Upper lobe of left lung (tissue), 6 donors: ENCODE data around the gene ATRNL1. TPM values are rescaled to one million over a fixed set of nuclear protein-coding genes. Genes with fewer than 3 reads are reported as not detected.

ENCODE experiments used
- ATAC-seq, 2 donors: fragments of 200-7000 bp; cut with Tn5 transposase; one replicate each; pipeline ENCODE4 v1.9.1; 2022; ENCODE audit warnings: mild to moderate bottlenecking in 2 of 2, moderate library complexity in 2 of 2; ENCODE audit not compliant: low FRiP score in 2 of 2
- DNase-seq, 2 donors: peaks; one replicate each; pipeline ENCODE4 v3.0.0-alpha.2; 2019 to 2020
- H3K27ac ChIP-seq, 4 donors: fragments of 200-600 bp; sonication (generic); one replicate each; pipeline ENCODE4 v1.5.1; 2016 to 2019
- H3K27me3 ChIP-seq, 4 donors: fragments of 200-600 bp; sonication (generic); one replicate each; pipeline ENCODE4 v1.5.1; 2017 to 2019
- H3K36me3 ChIP-seq, 4 donors: fragments of 200-600 bp; sonication (generic); one replicate each; pipeline ENCODE4 v1.5.1; 2016 to 2019
- H3K4me1 ChIP-seq, 4 donors: fragments of 200-600 bp; sonication (generic); one replicate each; pipeline ENCODE4 v1.5.1; 2018 to 2019
- H3K4me3 ChIP-seq, 4 donors: fragments of 200-600 bp; sonication (generic); one replicate each; pipeline ENCODE4 v1.5.1; 2017 to 2019; ENCODE audit warnings: mild to moderate bottlenecking in 2 of 4, moderate library complexity in 1 of 4
- H3K9me3 ChIP-seq, 4 donors: fragments of 200-600 bp; sonication (generic); one replicate each; pipeline ENCODE4 v1.5.1; 2018 to 2019
- CTCF ChIP-seq, 6 experiments: fragments of 450-650 bp in 4 of 6; fragments of 200-600 bp in 2 of 6; sonication (generic) in 2 of 6; IDR thresholded peaks; one replicate each; pipeline ENCODE4 v1.5.1; 2016 to 2019; ENCODE audit warnings: antibody characterized with exemption in 6 of 6
- EP300 ChIP-seq, 4 donors: sonication (generic); formaldehyde crosslinking; IDR thresholded peaks; one replicate each; pipeline ENCODE4 v1.5.1; 2017; ENCODE audit warnings: antibody characterized with exemption in 4 of 4, control low read depth in 2 of 4
- POLR2A ChIP-seq, 4 donors: fragments of 450-650 bp; IDR thresholded peaks; one replicate each; pipeline ENCODE4 v1.5.1; 2016 to 2017; ENCODE audit warnings: antibody characterized with exemption in 4 of 4, mild to moderate bottlenecking in 2 of 4
- POLR2AphosphoS5 ChIP-seq, 2 donors: sonication (generic); formaldehyde crosslinking; IDR thresholded peaks; one replicate each; pipeline ENCODE4 v1.5.1; 2017; ENCODE audit warnings: antibody characterized with exemption in 2 of 2
- WGBS, 2 donors: methylation state at CpG; one replicate each; pipeline ENCODE4 v1.1.5; 2017 to 2018; 5-methylcytosine and 5-hydroxymethylcytosine counted together
- total RNA-seq, 6 donors: library from RNA; depleted of rRNA in 4 of 6; stranded (reverse); fragments of >200 nt in 4 of 6; gene quantifications; one replicate each; pipeline versions ENCODE4 v1.1.0 to v1.2.1, GENCODE V29; 2016 to 2021
- donor health status: DM: no; HTN: no; CAD: no; lungs with moderate emphysema.
- donor health status: DM: no; HTN: yes; CAD: no; lungs with severe emphysema.

Gene ATRNL1
- total RNA-seq, 6 donors from 2014 or later, result 0.11 to 1.0 (median 0.39) TPM

- Histone ChIP-seq H3K9me3 (no peaks in the 10 kb centered on the region), H3K27me3 (no peaks in the 10 kb centered on the region), H3K4me1 (no peaks in the 10 kb centered on the region), H3K4me3 (no peak overlapping the region), H3K27ac (no peak overlapping the region), H3K36me3 (no peaks in the 10 kb centered on the region)
- TF ChIP-seq POLR2A (IDR thresholded peaks at IDR 0.05) (no peak), POLR2AphosphoS5 (IDR thresholded peaks at IDR 0.05) (no peak), EP300 (IDR thresholded peaks at IDR 0.05) (no peak), CTCF (IDR thresholded peaks at IDR 0.05) (no peak)
- DNase-seq (no peak), ATAC-seq (no peak)
- 91 to 92% methylated on average over 2 of the region's 2 CpGs for WGBS, 2 donors
Measured at GRCh38 chr10:115777646-115778045, 684.5 kb downstream of the ATRNL1 start.

GRCh38 chr10:115790220-115790619 is 697.1 kb downstream of the ATRNL1 start:
- 79 to 84% methylated on average over 3 of the region's 3 CpGs for WGBS, 2 donors
- Histone ChIP-seq H3K9me3 (no peaks in the 10 kb centered on the region), H3K27me3 (no peaks in the 10 kb centered on the region), H3K27ac (no peak overlapping the region), H3K4me1 (no peaks in the 10 kb centered on the region), H3K4me3 (no peak overlapping the region), H3K36me3 (no peaks in the 10 kb centered on the region)
- DNase-seq, result no peak
- no peak for ATAC-seq
- no peak for TF ChIP-seq POLR2AphosphoS5 (IDR thresholded peaks at IDR 0.05)
- no peak for TF ChIP-seq POLR2A (IDR thresholded peaks at IDR 0.05)
- TF ChIP-seq EP300 (IDR thresholded peaks at IDR 0.05), result no peak
- no peak for TF ChIP-seq CTCF (IDR thresholded peaks at IDR 0.05)

GRCh38 chr10:115795964-115796363 is 702.8 kb downstream of the ATRNL1 start:
- no peak for ATAC-seq
- H3K36me3 ChIP-seq, result no peaks in the 10 kb centered on the region
- H3K27ac ChIP-seq, result no peak overlapping the region
- 86 to 95% methylated on average over 4 of the region's 4 CpGs for WGBS, 2 donors
- H3K4me1 ChIP-seq, result no peaks in the 10 kb centered on the region
- no peaks in the 10 kb centered on the region for H3K9me3 ChIP-seq
- no peaks in the 10 kb centered on the region for H3K27me3 ChIP-seq
- TF ChIP-seq POLR2A (IDR thresholded peaks at IDR 0.05) (no peak), EP300 (IDR thresholded peaks at IDR 0.05) (no peak), POLR2AphosphoS5 (IDR thresholded peaks at IDR 0.05) (no peak), CTCF (IDR thresholded peaks at IDR 0.05) (no peak)
- no peak overlapping the region for H3K4me3 ChIP-seq
- DNase-seq, result no peak

- H3K27me3 ChIP-seq, result no peaks in the 10 kb centered on the region
- no peaks in the 10 kb centered on the region for H3K4me1 ChIP-seq
- no peaks in the 10 kb centered on the region for H3K36me3 ChIP-seq
- TF ChIP-seq CTCF (IDR thresholded peaks at IDR 0.05), result no peak
- no peak for TF ChIP-seq POLR2A (IDR thresholded peaks at IDR 0.05)
- no peak for TF ChIP-seq EP300 (IDR thresholded peaks at IDR 0.05)
- TF ChIP-seq POLR2AphosphoS5 (IDR thresholded peaks at IDR 0.05), result no peak
- DNase-seq (no peak), ATAC-seq (no peak)
- no peaks in the 10 kb centered on the region for H3K9me3 ChIP-seq
- H3K4me3 ChIP-seq, result no peak overlapping the region
- no peak overlapping the region for H3K27ac ChIP-seq
Measured at GRCh38 chr10:115801457-115801856, 708.3 kb downstream of the ATRNL1 start.

GRCh38 chr10:115801992-115802391 is 708.8 kb downstream of the ATRNL1 start:
- Histone ChIP-seq H3K4me3 (no peak overlapping the region), H3K27ac (no peak overlapping the region), H3K36me3 (no peaks in the 10 kb centered on the region), H3K4me1 (no peaks in the 10 kb centered on the region), H3K27me3 (no peaks in the 10 kb centered on the region), H3K9me3 (no peaks in the 10 kb centered on the region)
- no peak for ATAC-seq
- WGBS, 2 donors, result 55 to 57% methylated on average over 2 of the region's 2 CpGs
- DNase-seq, result no peak
- no peak for TF ChIP-seq POLR2AphosphoS5 (IDR thresholded peaks at IDR 0.05)
- TF ChIP-seq EP300 (IDR thresholded peaks at IDR 0.05), result no peak
- no peak for TF ChIP-seq POLR2A (IDR thresholded peaks at IDR 0.05)
- TF ChIP-seq CTCF (IDR thresholded peaks at IDR 0.05), result no peak
